K562 (cell line): ENCODE measurements around the gene C18orf63. TPM values are rescaled to one million over a fixed set of nuclear protein-coding genes. Genes with fewer than 3 reads are reported as not detected.

Source experiments
- ATAC-seq: fragments of 200-7000 bp; cut with Tn5 transposase; 3 replicates; pipeline ENCODE4 v1.9.1; 2020; ENCODE audit warnings: moderate library complexity
- BruUV-seq: library from RNA; stranded (reverse); fragments of 400-500 nt; replicated peaks from 2 replicates; lab custom pipeline; 2021; lab: Mats Ljungman, UMichigan
- CTCF ChIA-PET: fragments of 300-600 bp; formaldehyde crosslinking; extraction: SDS; loops from one replicate; lab custom pipeline; 2021; ENCODE audit warnings: low intra/inter-chr PET ratio; lab: Yijun Ruan, JAX
- POLR2A ChIA-PET: fragments of 300-600, 350-650 bp; sonication (Branson Sonifier 250); formaldehyde crosslinking; extraction: SDS; loops from one replicate; lab custom pipeline; 2021; ENCODE audit warnings: antibody characterized with exemption, inconsistent platforms; lab: Yijun Ruan, JAX
- DNase-seq, 4 experiments: peaks; one replicate each; pipeline versions ENCODE4 v3.0.0 to v3.0.0-alpha.2; 2011 to 2018; ENCODE audit warnings: low spot score in 3 of 4, mixed read lengths in 3 of 4; ENCODE audit errors: extremely low read depth in 1 of 4
- FAIRE-seq: peaks from 2 replicates; lab custom pipeline; 2011; peaks lifted over from hg19 to GRCh38; lab: Jason Lieb, UNC
- H2AFZ ChIP-seq: 2 replicates; pipeline ENCODE4 v1.6.0; 2011; ENCODE audit warnings: low read depth, low read length, control low read depth, inconsistent platforms
- H3K27ac ChIP-seq: fragments of 200-600 bp; 3 replicates; pipeline ENCODE4 v1.8.0; 2011; ENCODE audit warnings: low read depth, mild to moderate bottlenecking, control low read depth, inconsistent platforms, low read length, moderate library complexity, mixed read lengths; ENCODE audit errors: extremely low read depth
- H3K27me3 ChIP-seq, 2 experiments: fragments of 300-600 bp in 1 of 2; 2 replicates in 1 of 2; 3 replicates in 1 of 2; pipeline versions ENCODE4 v1.6.0 to v1.8.0; 2011; ENCODE audit warnings: inconsistent platforms in 2 of 2, low read length in 2 of 2, mild to moderate bottlenecking in 1 of 2, mixed read lengths in 1 of 2, moderate library complexity in 1 of 2; ENCODE audit not compliant: control insufficient read depth in 2 of 2, insufficient read depth in 2 of 2
- H3K36me3 ChIP-seq: fragments of 300-600 bp; 3 replicates; pipeline ENCODE4 v1.8.0; 2011; ENCODE audit warnings: mild to moderate bottlenecking, low read length, inconsistent platforms; ENCODE audit not compliant: control insufficient read depth, insufficient read depth
- H3K4me1 ChIP-seq, 2 experiments: fragments of 200-600 bp in 1 of 2; replicated peaks in 1 of 2; 2 replicates in 1 of 2; 3 replicates in 1 of 2; pipeline versions ENCODE4 v1.5.1 to v1.8.0; 2011; ENCODE audit warnings: inconsistent platforms in 2 of 2, low read length in 2 of 2, mild to moderate bottlenecking in 1 of 2, mixed read lengths in 1 of 2, moderate library complexity in 1 of 2; ENCODE audit not compliant: control insufficient read depth in 2 of 2, insufficient read depth in 2 of 2
- H3K4me2 ChIP-seq: 2 replicates; pipeline ENCODE4 v1.6.1; 2011; ENCODE audit warnings: low read length, control low read depth, inconsistent platforms, mixed read lengths; ENCODE audit not compliant: insufficient read depth
- H3K4me3 ChIP-seq: fragments of 200-600 bp; sonication (generic), shearing (Covaris generic); 2 replicates; pipeline ENCODE4 v1.5.1; 2016; ENCODE audit warnings: control low read depth, inconsistent platforms
- H3K79me2 ChIP-seq: fragments of 200-600 bp; 3 replicates; pipeline ENCODE4 v1.8.0; 2011; ENCODE audit warnings: low read length, inconsistent platforms; ENCODE audit not compliant: control insufficient read depth, insufficient read depth
- H3K9ac ChIP-seq, 2 experiments: 2 replicates each; pipeline versions ENCODE4 v1.6.0 to v1.6.1; 2011; ENCODE audit warnings: low read depth in 2 of 2, low read length in 2 of 2, control low read depth in 1 of 2, inconsistent platforms in 1 of 2, mild to moderate bottlenecking in 1 of 2, mixed read lengths in 1 of 2; ENCODE audit not compliant: insufficient read depth in 1 of 2
- H3K9me1 ChIP-seq: one replicate; pipeline ENCODE4 v1.6.0; 2011; ENCODE audit warnings: inconsistent platforms, mild to moderate bottlenecking, low read length, moderate library complexity; ENCODE audit not compliant: control insufficient read depth, insufficient read depth
- H3K9me3 ChIP-seq: replicated peaks from 2 replicates; pipeline ENCODE4 v1.5.1; 2011; ENCODE audit warnings: low read depth, low read length, inconsistent platforms; ENCODE audit not compliant: control insufficient read depth, insufficient read depth
- H4K20me1 ChIP-seq: replicated peaks from 2 replicates; pipeline ENCODE4 v1.6.1; 2011; ENCODE audit warnings: low read length, inconsistent platforms, mixed read lengths; ENCODE audit not compliant: control insufficient read depth, insufficient read depth
- ADNP ChIP-seq: fragments of 200-800 bp; sonication (Bioruptor generic); IDR thresholded peaks from 2 replicates; pipeline ENCODE4 v1.6.1; 2016; ENCODE audit warnings: missing genetic modification characterization, missing compliant biosample characterization
- CCAR2 ChIP-seq: fragments of 200-400 bp; formaldehyde crosslinking; IDR thresholded peaks from 2 replicates; pipeline ENCODE4 v1.6.1; 2017; ENCODE audit warnings: mild to moderate bottlenecking, low read depth, low read length
- DMBX1 ChIP-seq: fragments of 250-450 bp; sonication (Bioruptor Pico); IDR thresholded peaks from 2 replicates; pipeline ENCODE4 v1.8.0; 2022; ENCODE audit warnings: inconsistent platforms, mild to moderate bottlenecking, moderate library complexity, borderline replicate concordance
- E2F3 ChIP-seq: fragments of 250-450 bp; sonication (Bioruptor Pico); IDR thresholded peaks from 2 replicates; pipeline ENCODE4 v1.4.0; 2020; ENCODE audit warnings: mild to moderate bottlenecking
- FOXO4 ChIP-seq: fragments of 450-650 bp; formaldehyde crosslinking; IDR thresholded peaks from 2 replicates; pipeline ENCODE4 v1.4.0; 2020; ENCODE audit warnings: mild to moderate bottlenecking, moderate library complexity
- KAT2B ChIP-seq: IDR thresholded peaks from one replicate; pipeline ENCODE4 v1.6.1; 2012; ENCODE audit warnings: low read depth, mild to moderate bottlenecking, control low read depth, inconsistent platforms, low read length, moderate library complexity
- NUFIP1 ChIP-seq: fragments of 450-650 bp; IDR thresholded peaks from 2 replicates; pipeline ENCODE4 v1.6.1; 2018; ENCODE audit not compliant: partially characterized antibody
- RHOXF2B ChIP-seq: fragments of 250-450 bp; sonication (Bioruptor Pico); conservative IDR thresholded peaks from 2 replicates; pipeline ENCODE4 v1.5.1; 2021
- THRB ChIP-seq: fragments of 450-650 bp; formaldehyde crosslinking; conservative IDR thresholded peaks from 2 replicates; pipeline ENCODE4 v1.4.0; 2022; ENCODE audit warnings: mild to moderate bottlenecking, missing genetic modification characterization
- WGBS: fragments of 100-300 bp; shearing (Covaris generic); methylation state at CpG from one replicate; pipeline ENCODE4 v1.1.6; 2016; ENCODE audit warnings: low coverage, mixed read lengths; ENCODE audit not compliant: insufficient coverage; ENCODE audit errors: missing lambda C conversion rate; 5-methylcytosine and 5-hydroxymethylcytosine counted together
- in situ Hi-C: fragments of 300-500 bp; cut with MboI; formaldehyde crosslinking; loops from 4 replicates; pipeline ENCODE4 v1.15.0; 2018; ENCODE audit warnings: inconsistent platforms, mixed read lengths
- intact Hi-C: fragments of 100-400 bp; cut with micrococcal nuclease; formaldehyde crosslinking; loops from 2 replicates; pipeline ENCODE4 v1.14.2; 2022
- polyA plus RNA-seq, 8 experiments: library from polyadenylated mRNA; depleted of rRNA in 4 of 8; stranded (reverse) in 5 of 8; unstranded in 3 of 8; fragments of >200 nt; fragmentation: Nextera tagmentation in 2 of 8; fragmentation: Illumina TruSeq in 1 of 8; extraction: Ambion mirVana in 2 of 8; extraction: Trizol in 1 of 8; gene quantifications; 2 replicates each; pipeline versions ENCODE4 v1.2.1 to v1.2.3, GENCODE V29; 2011 to 2014; ENCODE audit warnings: inconsistent platforms in 1 of 8, missing spikeins in 1 of 8
- total RNA-seq, 7 experiments: library from RNA; depleted of rRNA in 6 of 7; stranded (reverse); fragments of >200 nt in 6 of 7; fragmentation: Illumina TruSeq in 2 of 7; extraction: Trizol in 2 of 7; gene quantifications; 2 replicates each; pipeline versions ENCODE4 v1.2.1 to v1.2.3, GENCODE V29; 2011 to 2021; ENCODE audit warnings: low replicate concordance in 1 of 7

The C18orf63 gene
- total and polyA plus RNA-seq, 9 of the 15 experiments (the other 6 are each of a cell fraction or from before 2014, with no cell fraction given) = not detected

GRCh38 chr18:74368901-74369705, 53.5 kb downstream of the C18orf63 start (continued):
- TF ChIP-seq THRB (CRISPR knock-in tag) (no peak), RHOXF2B (no peak), E2F3 (CRISPR knock-in tag) (no peak), FOXO4 (CRISPR knock-in tag) (no peak), DMBX1 (CRISPR knock-in tag) (no peak), KAT2B (no peak)

- Histone ChIP-seq H3K9ac (no peak overlapping the region), H3K9me1 (no peaks in the 10 kb centered on the region), H2AFZ (no peak overlapping the region), H3K4me2 (no peak overlapping the region), H3K9me3 (no peaks in the 10 kb centered on the region), H3K27ac (no peak overlapping the region), H3K27me3 (peaks cover 13 to 17% of the 10 kb centered on the region in 2 experiments; a peak in 4 of 5 replicates), H4K20me1 (no peaks in the 10 kb centered on the region), H3K4me1 (no peaks in the 10 kb centered on the region), H3K36me3 (no peaks in the 10 kb centered on the region), H3K4me3 (no peak overlapping the region), H3K79me2 (no peaks in the 10 kb centered on the region)
- in situ Hi-C loops (loop anchor here (25.0 kb wide), 1 partner anchor 1992 kb away; no protein-coding TSS in a partner anchor), intact Hi-C loops (no loop called here)
- no peak for TF ChIP-seq ADNP (tag)
- TF ChIP-seq NUFIP1 = no peak
- TF ChIP-seq CCAR2 = no peak
- WGBS = 0% methylated on average over 2 of the region's 2 CpGs
- no TSS peak for BruUV-seq
- POLR2A ChIA-PET = no interaction called here
- ATAC-seq (no peak), FAIRE-seq (no peak), DNase-seq (no peak)
- CTCF ChIA-PET = no interaction called here
Observed at GRCh38 chr18:74370115-74370514, 54.5 kb downstream of the C18orf63 start.
